ENCODE results near the gene APLN.

DNA sequence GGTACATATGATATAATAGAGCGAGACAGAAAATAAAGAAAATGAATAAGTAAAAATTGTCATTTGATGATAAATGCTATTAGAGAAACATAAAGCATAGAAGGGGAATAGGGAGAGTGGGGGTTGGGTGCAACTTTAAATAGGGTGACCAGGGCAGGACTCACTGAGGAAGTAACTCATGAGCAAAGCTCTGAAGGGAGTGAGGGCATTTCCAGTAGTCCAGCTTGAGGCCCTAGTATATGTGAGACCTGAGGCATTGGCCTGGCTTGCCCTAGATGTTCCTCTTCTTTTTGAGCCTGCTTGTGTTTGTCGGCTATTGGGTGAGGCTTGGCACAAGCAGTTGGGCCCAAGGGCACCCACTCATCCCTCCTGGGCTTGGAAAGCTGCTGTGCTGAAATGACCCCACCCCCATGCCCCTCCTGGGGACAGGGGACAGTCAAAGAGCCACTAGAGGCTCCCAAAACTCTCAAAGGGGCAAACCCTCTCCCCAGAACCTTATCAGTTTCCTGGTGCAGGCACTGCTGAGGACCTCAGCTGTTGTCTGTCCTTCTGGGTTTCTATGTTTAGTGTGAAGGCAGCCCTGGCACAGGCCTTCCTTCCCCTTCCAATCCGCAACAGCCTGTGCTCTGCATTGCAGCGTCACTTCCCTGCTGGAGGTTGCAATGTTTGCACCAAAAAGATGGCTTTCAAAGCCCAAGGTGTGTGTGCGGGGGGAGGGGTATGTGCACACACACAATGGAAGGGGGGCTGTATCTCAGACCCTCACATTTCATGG, 40.1 kb downstream of the APLN start:
- TF ChIP-seq ZFP30 (CRISPR knock-in tag; IDR thresholded peaks at IDR 0.05; ENCODE audit: borderline replicate concordance): no peak
- TF ChIP-seq, protein P1, sequence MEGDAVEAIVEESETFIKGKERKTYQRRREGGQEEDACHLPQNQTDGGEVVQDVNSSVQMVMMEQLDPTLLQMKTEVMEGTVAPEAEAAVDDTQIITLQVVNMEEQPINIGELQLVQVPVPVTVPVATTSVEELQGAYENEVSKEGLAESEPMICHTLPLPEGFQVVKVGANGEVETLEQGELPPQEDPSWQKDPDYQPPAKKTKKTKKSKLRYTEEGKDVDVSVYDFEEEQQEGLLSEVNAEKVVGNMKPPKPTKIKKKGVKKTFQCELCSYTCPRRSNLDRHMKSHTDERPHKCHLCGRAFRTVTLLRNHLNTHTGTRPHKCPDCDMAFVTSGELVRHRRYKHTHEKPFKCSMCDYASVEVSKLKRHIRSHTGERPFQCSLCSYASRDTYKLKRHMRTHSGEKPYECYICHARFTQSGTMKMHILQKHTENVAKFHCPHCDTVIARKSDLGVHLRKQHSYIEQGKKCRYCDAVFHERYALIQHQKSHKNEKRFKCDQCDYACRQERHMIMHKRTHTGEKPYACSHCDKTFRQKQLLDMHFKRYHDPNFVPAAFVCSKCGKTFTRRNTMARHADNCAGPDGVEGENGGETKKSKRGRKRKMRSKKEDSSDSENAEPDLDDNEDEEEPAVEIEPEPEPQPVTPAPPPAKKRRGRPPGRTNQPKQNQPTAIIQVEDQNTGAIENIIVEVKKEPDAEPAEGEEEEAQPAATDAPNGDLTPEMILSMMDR (IDR thresholded peaks at IDR 0.05 in 2 of 3, conservative IDR thresholded peaks at IDR 0.05 in 1 of 3; ENCODE audit: insufficient read depth in 2 of 3, low read depth in 1 of 3, low read length in 3 of 3): no peak
- TF ChIP-seq, protein P2, sequence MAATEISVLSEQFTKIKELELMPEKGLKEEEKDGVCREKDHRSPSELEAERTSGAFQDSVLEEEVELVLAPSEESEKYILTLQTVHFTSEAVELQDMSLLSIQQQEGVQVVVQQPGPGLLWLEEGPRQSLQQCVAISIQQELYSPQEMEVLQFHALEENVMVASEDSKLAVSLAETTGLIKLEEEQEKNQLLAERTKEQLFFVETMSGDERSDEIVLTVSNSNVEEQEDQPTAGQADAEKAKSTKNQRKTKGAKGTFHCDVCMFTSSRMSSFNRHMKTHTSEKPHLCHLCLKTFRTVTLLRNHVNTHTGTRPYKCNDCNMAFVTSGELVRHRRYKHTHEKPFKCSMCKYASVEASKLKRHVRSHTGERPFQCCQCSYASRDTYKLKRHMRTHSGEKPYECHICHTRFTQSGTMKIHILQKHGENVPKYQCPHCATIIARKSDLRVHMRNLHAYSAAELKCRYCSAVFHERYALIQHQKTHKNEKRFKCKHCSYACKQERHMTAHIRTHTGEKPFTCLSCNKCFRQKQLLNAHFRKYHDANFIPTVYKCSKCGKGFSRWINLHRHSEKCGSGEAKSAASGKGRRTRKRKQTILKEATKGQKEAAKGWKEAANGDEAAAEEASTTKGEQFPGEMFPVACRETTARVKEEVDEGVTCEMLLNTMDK (IDR thresholded peaks at IDR 0.05; ENCODE audit: borderline replicate concordance, insufficient read depth, low read depth, low read length, poor library complexity, severe bottlenecking): no peak
- TF ChIP-seq, protein P3, sequence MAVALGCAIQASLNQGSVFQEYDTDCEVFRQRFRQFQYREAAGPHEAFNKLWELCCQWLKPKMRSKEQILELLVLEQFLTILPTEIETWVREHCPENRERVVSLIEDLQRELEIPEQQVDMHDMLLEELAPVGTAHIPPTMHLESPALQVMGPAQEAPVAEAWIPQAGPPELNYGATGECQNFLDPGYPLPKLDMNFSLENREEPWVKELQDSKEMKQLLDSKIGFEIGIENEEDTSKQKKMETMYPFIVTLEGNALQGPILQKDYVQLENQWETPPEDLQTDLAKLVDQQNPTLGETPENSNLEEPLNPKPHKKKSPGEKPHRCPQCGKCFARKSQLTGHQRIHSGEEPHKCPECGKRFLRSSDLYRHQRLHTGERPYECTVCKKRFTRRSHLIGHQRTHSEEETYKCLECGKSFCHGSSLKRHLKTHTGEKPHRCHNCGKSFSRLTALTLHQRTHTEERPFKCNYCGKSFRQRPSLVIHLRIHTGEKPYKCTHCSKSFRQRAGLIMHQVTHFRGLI (CRISPR knock-in tag; IDR thresholded peaks at IDR 0.05): no peak
- TF ChIP-seq, protein P4, sequence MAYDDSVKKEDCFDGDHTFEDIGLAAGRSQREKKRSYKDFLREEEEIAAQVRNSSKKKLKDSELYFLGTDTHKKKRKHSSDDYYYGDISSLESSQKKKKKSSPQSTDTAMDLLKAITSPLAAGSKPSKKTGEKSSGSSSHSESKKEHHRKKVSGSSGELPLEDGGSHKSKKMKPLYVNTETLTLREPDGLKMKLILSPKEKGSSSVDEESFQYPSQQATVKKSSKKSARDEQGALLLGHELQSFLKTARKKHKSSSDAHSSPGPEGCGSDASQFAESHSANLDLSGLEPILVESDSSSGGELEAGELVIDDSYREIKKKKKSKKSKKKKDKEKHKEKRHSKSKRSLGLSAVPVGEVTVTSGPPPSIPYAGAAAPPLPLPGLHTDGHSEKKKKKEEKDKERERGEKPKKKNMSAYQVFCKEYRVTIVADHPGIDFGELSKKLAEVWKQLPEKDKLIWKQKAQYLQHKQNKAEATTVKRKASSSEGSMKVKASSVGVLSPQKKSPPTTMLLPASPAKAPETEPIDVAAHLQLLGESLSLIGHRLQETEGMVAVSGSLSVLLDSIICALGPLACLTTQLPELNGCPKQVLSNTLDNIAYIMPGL (CRISPR knock-in tag; IDR thresholded peaks at IDR 0.05): no peak
- TF ChIP-seq, protein P5, sequence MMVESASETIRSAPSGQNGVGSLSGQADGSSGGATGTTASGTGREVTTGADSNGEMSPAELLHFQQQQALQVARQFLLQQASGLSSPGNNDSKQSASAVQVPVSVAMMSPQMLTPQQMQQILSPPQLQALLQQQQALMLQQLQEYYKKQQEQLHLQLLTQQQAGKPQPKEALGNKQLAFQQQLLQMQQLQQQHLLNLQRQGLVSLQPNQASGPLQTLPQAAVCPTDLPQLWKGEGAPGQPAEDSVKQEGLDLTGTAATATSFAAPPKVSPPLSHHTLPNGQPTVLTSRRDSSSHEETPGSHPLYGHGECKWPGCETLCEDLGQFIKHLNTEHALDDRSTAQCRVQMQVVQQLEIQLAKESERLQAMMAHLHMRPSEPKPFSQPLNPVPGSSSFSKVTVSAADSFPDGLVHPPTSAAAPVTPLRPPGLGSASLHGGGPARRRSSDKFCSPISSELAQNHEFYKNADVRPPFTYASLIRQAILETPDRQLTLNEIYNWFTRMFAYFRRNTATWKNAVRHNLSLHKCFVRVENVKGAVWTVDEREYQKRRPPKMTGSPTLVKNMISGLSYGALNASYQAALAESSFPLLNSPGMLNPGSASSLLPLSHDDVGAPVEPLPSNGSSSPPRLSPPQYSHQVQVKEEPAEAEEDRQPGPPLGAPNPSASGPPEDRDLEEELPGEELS (CRISPR knock-in tag; IDR thresholded peaks at IDR 0.05; ENCODE audit: borderline replicate concordance): no peak
- TF ChIP-seq MBD2 (IDR thresholded peaks at IDR 0.05; ENCODE audit: borderline replicate concordance, low read depth): no peak
- TF ChIP-seq ZNF24 (IDR thresholded peaks at IDR 0.05): no peak
- TF ChIP-seq TAF1 (IDR thresholded peaks at IDR 0.05; ENCODE audit: control insufficient read depth, extremely low read depth, insufficient read depth, low read length, severe bottlenecking): no peak
- no peak for TF ChIP-seq KLF13 (tag; IDR thresholded peaks at IDR 0.05; ENCODE audit: borderline replicate concordance, low read depth)
- no peak for TF ChIP-seq STAT5B (CRISPR knock-in tag; IDR thresholded peaks at IDR 0.05)
- TF ChIP-seq PHF8 (IDR thresholded peaks at IDR 0.05; ENCODE audit: borderline replicate concordance, low read length): no peak
